ENCODE measurements around the gene LRP2.
"Not testable (repeated sequence)": the region's sequence is repeated elsewhere in the genome, so short reads cannot be mapped to it uniquely, and the experiment has no call there.

LRP2 gene

GRCh38 chr2:169162613-169163012, 199.7 kb downstream of the LRP2 start:
- DNase-seq = no peak

DNA sequence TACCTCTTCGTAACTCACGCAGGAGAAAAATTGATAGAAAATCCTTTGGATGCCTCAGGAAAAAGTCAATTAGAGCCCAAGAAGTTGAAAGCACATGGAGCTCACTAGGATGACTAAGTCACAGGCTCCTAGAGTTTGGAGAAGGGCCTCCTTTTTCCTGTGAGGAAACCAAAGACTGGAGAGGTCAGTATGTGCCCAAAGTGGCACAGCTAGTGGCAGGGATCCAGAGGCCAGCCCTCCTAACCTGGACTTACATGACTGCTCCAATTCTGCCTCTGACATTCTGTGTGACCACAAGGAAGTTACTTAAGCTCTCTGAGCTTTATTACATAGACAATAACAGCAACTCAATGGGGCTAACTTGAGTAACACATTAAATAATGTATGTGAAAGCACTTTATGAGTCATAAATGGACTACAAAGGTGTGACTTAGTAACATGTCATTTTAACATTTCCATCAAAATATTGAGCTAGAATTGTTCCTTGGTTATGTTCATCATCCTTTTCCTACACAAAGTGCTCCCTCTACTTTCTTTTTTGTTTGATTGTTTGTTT, 201.3 kb downstream of the LRP2 start:
- DNase-seq = no peak

DNA sequence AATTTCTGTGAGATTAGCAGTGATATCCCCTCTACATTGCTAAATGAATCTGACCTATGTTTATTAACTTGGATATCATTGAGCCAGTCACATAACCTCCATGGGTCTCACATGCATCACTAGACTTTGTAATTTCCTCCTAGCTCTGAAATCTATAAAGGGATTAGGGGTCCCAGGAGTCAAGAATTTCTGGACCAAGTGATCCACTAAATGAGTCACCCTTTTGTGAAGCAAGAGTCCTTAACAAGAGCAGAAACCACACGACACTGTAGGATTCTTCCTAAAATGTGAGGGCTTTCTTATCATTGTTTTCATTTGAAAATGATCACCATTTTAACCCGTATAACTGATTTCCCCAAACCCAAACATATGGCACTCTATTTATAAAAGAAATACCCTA, 202.6 kb downstream of the LRP2 start:
- DNase-seq = no peak

DNA sequence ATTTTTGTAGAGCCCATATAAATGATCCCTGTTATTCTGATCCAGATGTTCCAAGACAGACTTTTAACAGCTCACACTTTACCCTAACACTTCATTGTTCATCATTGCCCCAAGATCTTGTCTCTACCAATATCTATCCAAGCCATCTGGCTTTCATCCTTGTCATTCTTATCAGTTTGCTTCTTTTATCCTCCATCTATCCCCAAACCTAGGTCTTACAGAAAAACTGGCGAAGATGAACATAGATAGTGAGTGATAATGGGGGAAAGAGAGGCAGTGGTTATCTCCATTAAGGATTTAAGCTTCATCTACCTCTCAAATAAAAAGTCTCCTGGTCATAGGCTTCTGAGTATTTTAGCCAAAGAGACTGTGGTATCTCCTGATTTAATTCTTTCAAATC, 203.5 kb downstream of the LRP2 start:
- DNase-seq = no peak

- no peak for DNase-seq
Measured at GRCh38 chr2:169146220-169146619, 216.1 kb downstream of the LRP2 start.

GRCh38 chr2:169143998-169144397, 218.3 kb downstream of the LRP2 start:
- DNase-seq = no peak

DNA sequence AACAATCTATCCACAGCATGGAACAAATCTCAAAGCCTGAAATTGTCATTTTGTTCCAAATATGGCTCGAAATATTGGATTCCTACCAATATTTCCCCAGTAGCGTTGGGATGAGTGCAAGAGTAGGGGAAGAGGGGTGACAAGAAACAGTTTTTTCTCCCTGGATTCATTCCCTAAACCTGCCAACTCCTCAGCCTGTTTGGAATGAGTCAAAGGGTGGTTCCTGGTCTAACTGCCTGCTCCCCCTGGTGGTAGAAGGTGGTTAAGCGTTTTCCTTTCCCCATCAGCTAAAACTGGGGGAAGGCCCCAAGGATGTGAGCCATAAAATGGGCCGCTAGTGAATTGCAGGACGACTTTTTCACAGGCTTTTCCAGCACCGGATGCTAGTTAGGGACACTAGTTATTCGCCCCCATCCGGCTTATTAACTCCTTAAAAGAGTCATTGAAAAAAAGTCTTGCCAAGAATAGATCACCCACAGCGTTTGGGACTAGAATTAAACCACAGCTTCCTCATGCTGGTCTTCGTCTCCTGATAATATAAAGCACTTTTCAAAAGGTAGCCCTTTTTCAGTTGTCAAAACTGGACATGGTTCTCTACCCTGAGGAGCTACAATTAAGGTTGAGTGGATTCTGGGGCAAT, 220.5 kb downstream of the LRP2 start:
- DNase-seq = peak; percentile 64

DNA sequence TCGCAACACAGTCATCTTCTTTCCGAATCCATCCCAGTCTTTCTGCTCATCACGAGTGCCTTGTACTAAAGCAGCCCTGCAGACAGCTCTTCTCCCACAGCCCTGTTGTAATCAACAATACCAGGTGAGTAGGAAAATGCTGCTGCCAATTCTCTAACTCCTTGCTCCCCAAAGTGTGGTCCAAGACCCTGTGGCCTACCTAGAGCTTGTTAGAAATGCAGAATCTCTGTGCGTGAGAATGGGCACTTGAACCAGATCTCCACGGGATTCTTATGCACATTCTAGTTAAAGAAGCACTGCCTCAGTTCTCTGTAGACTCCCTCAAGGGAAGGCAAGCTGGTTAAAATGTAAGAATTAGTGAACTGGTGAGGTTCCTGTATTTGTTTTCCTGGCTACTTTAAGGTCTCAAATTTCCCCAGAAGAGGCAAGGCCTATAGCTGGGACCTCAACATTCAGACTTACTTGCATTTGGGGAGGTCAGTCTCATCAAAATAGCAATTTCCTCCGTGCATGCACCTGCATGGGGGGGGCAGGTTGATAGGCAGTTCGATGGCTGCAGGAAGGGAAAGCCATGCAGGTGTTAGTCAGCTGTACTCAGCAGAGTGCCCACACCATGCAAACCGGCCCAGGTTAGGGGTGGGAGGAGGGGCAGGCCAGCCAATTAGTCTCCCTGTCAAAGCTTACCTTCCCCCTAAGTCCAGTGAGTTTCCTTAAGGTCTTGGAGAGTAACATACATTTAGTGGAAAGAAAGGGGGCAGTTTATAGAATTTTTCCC, 222.2 kb downstream of the LRP2 start:
- DNase-seq = no peak

- DNase-seq = no peak
Measured at GRCh38 chr2:169139145-169139544, 223.2 kb downstream of the LRP2 start.

- no peak for DNase-seq
Measured at GRCh38 chr2:169137924-169138323, 224.4 kb downstream of the LRP2 start.

GRCh38 chr2:169136885-169137534, 225.3 kb downstream of the LRP2 start:
- no peak for DNase-seq

GRCh38 chr2:169136428-169136827, 225.9 kb downstream of the LRP2 start:
- DNase-seq = not testable (repeated sequence)

GRCh38 chr2:169134272-169134671, 228.1 kb downstream of the LRP2 start:
- DNase-seq = not testable (repeated sequence)

- peak; percentile 63 for DNase-seq
Measured at GRCh38 chr2:169131587-169132512, 230.5 kb downstream of the LRP2 start.

- no peak for DNase-seq
Measured at GRCh38 chr2:169129703-169130243, 232.6 kb downstream of the LRP2 start.

DNA sequence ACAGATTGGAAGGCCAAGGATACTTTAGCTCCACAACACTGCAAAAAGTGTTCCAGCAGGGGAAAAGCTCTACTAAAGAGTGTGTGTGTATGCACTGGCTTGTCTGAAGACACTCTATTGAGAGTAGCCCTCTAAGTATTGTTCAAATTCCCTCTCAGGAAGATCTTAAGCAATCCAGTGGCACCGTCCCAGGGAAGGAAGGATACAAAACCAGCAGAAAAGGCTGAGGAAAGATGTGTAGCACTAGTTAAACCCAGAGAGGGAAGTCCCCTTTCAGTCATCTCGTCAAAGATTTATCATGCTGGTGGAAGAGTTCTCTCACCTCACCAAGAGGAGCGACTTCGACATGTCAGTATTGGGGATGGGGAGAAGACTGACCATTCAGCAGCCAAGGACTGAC, 242.5 kb downstream of the LRP2 start:
- DNase-seq = no peak

- no peak for DNase-seq
Measured at GRCh38 chr2:169119123-169119760, 243.1 kb downstream of the LRP2 start.

GRCh38 chr2:169118060-169118459, 244.3 kb downstream of the LRP2 start:
- DNase-seq = no peak

DNA sequence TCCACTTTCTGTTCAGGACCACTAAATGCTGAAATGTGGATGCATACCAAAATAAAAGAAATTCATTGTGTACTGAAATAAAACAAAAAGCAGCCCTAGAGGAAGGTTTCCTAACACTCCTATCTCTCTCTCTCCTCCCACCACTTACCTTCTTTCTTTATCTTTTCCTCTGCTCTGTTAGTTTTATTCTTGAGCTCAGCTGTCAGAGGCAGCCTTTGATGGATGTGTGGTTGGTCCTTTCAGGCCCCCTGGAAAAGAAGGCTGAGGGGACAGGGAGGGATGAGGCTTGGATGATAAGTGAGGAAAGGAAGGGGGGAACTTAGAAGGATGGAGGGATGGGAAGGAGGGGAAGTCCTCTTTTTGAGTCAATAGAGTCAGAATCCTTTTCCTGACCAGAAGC, 245.3 kb downstream of the LRP2 start:
- no peak for DNase-seq

DNA sequence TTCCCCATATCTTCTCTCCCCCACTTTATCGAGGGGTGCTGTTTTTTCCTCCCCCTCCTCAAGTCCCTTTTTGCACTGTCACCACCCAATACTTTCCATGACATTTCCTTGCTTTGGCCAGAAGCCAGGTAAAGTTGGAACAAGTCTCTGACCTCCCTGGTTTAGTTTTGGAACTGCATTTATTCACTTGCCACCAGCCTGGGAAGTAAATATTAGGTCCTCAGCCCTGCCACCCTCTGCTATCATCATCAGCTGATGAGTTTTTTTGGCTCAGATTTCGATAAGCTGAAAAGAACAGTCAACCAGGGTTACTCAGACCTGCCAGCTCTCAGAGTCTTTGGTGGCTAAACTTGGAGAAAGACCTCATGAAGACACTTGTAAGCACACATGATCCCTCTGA, 246.0 kb downstream of the LRP2 start:
- no peak for DNase-seq

GRCh38 chr2:169114056-169114455, 248.3 kb downstream of the LRP2 start:
- no peak for DNase-seq

GRCh38 chr2:169112841-169113240, 249.5 kb downstream of the LRP2 start:
- DNase-seq = no peak
